Measurements from ENCODE around the gene CHCHD1.
"Not testable (repeated sequence)": the region's sequence is repeated elsewhere in the genome, so short reads cannot be mapped to it uniquely, and the experiment has no call there.

The CHCHD1 gene

GRCh38 chr10:73781879-73782748 is at the start of gene CHCHD1:
Gene CHCHD1, plus strand, starts transcription at chr10:73782048. Its CDS starts 28 bp downstream, at chr10:73782076.
- peak; percentile 84 for DNase-seq

- no peak for DNase-seq
These were observed 49.4 kb upstream of the CHCHD1 start for GRCh38 chr10:73732426-73732825.

GRCh38 chr10:73732931-73733623 is 48.8 kb upstream of the CHCHD1 start:
- DNase-seq: no peak

GRCh38 chr10:73734028-73734720 is 47.7 kb upstream of the CHCHD1 start:
- no peak for DNase-seq

- no peak for DNase-seq
These were observed 47.0 kb upstream of the CHCHD1 start for GRCh38 chr10:73734796-73735305.

GRCh38 chr10:73740501-73741254 is 41.2 kb upstream of the CHCHD1 start:
- DNase-seq: not testable (repeated sequence)

- no peak for DNase-seq
These were observed 39.5 kb upstream of the CHCHD1 start for GRCh38 chr10:73742454-73742734.

- DNase-seq: no peak
These were observed 38.4 kb upstream of the CHCHD1 start for GRCh38 chr10:73743327-73743904.

GRCh38 chr10:73743905-73744663 is 37.8 kb upstream of the CHCHD1 start, which contains the start of gene SEC24C:
Gene SEC24C, plus strand, starts transcription at chr10:73744372. Its CDS starts 2,461 bp downstream, at chr10:73746833.
- peak; percentile 96 for DNase-seq

- DNase-seq: peak; percentile 61
These were observed 37.2 kb upstream of the CHCHD1 start for GRCh38 chr10:73744664-73744975.

- no peak for DNase-seq
These were observed 35.1 kb upstream of the CHCHD1 start for GRCh38 chr10:73746721-73747120.

GRCh38 chr10:73750819-73751218 is 31.0 kb upstream of the CHCHD1 start:
- DNase-seq: no peak

- no peak for DNase-seq
These were observed 25.7 kb upstream of the CHCHD1 start for GRCh38 chr10:73756183-73756582.

- DNase-seq: no peak
These were observed 22.9 kb upstream of the CHCHD1 start for GRCh38 chr10:73758704-73759511.

- no peak for DNase-seq
These were observed 22.2 kb upstream of the CHCHD1 start for GRCh38 chr10:73759512-73760115.

- no peak for DNase-seq
These were observed 20.1 kb upstream of the CHCHD1 start for GRCh38 chr10:73761781-73762180.

GRCh38 chr10:73762915-73763314 is 18.9 kb upstream of the CHCHD1 start:
- peak; percentile 63 for DNase-seq

GRCh38 chr10:73763343-73763742 is 18.5 kb upstream of the CHCHD1 start:
- DNase-seq: no peak

- no peak for DNase-seq
These were observed 16.8 kb upstream of the CHCHD1 start for GRCh38 chr10:73765066-73765465.

GRCh38 chr10:73768881-73769280 is 13.0 kb upstream of the CHCHD1 start:
- no peak for DNase-seq

Data from fibroblast of skin of right quadriceps (primary cell).